GM18868 (cell line): ENCODE data around the gene AK2.
"Not testable (repeated sequence)": the region's sequence is repeated elsewhere in the genome, so short reads cannot be mapped to it uniquely, and the experiment has no call there.

Experiments used
- ATAC-seq: cut with Tn5 transposase; IDR thresholded peaks from one replicate; pipeline ENCODE4 v1.9.1; 2021; ENCODE audit warnings: mild to moderate bottlenecking, moderate library complexity; ENCODE audit not compliant: unreplicated experiment

Gene AK2

DNA sequence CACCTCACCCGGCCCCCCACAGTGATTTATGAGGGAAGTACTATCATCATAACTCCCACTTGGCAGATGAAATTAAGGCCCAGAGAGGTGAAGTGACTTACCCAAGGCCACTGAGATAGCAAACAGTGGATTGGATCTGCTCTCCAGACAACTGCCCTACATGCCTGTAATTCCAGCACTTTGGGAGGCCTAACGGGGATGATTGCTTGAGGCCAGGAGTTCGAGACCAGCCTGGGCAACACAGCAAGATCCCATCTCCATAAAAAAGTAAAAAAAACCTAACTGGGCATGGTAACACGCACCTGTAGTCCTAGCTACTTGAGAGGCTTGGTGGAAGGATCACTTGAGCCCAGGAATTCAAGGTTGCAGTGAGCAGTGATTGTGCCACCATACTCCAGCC lies 57.8 kb downstream of the AK2 start:
- no peak for ATAC-seq

DNA sequence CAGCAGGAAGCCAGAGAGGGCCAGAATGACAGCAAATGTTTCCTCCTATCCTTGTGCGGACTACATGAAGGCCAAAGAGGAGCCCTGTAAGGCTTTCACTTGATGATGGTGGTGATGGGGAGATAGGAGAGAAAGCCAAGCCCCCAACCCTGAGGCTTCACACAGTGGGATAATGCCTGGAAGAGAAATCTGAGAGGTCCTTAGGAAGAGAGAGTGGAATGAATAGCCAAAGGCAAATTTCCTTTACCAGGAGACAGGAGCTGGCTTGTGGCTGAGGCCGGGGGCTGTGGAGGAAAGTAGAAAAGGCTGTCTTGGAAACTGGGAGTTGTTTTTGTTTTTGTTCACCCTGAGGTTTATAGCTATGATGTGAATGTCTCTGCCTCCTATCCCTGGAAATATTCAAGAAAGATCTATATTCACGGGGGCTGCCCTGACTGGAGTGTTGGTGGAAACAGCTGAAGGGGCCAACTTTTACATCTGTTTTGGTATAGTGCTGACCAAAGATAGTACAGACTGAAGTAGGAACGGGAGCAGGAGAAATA lies 59.1 kb downstream of the AK2 start:
- ATAC-seq = no peak

DNA sequence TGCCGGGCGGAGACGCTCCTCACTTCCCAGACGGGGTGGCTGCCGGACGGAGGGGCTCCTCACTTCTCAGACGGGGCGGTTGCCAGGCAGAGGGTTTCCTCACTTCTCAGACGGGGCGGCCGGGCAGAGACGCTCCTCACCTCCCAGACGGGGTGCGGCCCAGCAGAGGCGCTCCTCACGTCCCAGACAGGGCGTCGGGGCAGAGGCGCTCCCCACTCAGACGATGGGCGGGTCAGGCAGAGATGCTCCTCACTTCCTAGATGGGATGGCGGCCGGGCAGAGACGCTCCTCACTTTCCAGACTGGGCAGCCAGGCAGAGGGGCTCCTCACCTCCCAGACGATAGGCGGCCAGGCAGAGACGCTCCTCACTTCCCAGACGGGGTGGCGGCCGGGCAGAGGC lies 61.6 kb downstream of the AK2 start:
- ATAC-seq = not testable (repeated sequence)

DNA sequence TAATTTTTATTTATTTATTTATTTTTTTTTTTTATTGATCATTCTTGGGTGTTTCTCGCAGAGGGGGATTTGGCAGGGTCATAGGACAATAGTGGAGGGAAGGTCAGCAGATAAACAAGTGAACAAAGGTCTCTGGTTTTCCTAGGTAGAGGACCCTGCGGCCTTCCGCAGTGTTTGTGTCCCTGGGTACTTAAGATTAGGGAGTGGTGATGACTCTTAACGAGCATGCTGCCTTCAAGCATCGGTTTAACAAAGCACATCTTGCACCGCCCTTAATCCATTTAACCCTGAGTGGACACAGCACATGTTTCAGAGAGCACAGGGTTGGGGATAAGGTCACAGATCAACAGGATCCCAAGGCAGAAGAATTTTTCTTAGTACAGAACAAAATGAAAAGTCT lies 63.2 kb downstream of the AK2 start:
- ATAC-seq = not testable (repeated sequence)

DNA sequence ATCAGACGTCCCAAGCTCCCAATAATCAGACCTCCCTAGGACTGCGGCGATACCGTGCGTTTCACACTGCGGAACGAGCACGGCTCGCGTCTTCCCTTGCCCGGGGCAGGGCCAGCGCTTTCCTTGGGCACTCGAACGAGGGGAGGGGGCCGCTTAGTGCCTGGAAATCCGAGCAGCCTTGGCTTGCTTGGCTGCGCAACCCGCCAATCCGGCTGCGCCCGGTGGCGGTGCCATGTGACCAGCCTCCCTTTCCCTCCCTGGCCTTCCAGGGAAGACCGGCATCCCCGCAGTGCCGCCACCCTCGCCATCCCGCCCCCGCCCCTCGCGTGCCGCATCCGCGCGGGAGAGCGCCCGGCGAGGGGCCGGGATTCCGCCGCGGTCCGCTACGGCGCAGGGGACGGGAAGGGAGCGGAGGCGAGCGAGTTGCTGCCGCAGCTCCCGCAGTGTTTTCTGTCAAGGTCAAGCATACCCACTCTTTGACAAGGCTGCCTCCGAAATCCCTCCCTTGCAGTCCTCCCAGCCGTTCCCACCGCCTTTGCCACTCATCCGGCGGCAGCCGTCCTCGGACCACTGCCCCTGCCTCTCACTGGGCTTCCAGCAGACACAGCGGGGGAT lies 63.8 kb downstream of the AK2 start:
- ATAC-seq = no peak

DNA sequence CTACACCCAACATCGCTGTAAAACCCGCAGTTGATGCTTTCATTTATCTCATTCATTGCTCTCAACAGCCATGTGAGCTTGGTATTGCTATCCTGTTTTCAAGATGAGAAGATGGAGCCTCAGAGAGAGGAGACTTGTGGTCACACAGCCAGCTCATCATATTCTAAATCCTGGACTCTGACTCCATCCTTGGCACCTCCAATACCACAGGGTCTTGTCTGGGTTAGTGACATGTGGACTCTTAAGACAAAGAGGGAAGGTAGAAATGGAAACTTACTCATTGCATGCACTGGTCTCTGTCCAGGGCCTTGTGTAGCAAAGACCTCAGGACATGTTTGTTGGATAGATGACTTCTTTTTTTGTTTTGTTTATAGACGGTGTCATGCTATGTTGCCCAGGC lies 65.1 kb downstream of the AK2 start:
- no peak for ATAC-seq

DNA sequence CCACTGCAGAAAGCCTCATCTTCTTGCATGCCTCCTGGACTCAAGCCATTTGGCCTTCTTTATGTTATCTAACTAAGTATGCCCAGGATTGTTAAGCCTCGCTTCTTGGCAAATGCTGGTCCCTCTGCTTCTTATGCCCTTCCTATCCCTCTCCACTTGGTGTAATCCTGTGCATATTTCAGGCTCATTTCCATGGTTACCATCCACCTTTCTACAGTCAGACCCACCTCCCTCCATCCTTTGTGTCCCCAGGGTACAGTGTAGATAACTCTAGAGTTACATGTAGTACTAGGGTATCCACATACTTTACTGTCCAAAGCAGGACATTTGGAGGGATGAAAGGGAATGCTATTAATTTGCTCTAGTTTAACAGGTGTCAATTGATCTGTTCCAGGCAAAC lies 65.5 kb downstream of the AK2 start:
- no peak for ATAC-seq

DNA sequence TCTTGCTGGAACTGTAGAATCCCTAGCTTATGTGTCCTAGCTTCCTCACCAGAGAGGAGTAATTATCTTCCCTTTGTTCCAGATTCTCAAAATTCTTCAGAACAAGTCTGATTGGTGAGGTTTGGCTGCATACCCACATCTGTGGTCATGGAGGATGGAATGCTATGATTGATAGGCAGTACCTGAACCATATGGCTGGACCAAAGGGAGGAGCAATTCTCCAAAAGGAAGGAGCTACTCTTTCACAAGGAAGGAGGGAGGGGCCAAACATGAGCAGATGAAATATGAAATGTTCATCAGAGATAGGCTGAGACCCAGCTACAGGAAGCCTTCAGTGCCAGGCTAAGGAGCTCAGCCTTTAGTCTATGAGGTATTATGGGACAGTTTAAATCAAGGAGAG lies 67.1 kb downstream of the AK2 start:
- no peak for ATAC-seq

DNA sequence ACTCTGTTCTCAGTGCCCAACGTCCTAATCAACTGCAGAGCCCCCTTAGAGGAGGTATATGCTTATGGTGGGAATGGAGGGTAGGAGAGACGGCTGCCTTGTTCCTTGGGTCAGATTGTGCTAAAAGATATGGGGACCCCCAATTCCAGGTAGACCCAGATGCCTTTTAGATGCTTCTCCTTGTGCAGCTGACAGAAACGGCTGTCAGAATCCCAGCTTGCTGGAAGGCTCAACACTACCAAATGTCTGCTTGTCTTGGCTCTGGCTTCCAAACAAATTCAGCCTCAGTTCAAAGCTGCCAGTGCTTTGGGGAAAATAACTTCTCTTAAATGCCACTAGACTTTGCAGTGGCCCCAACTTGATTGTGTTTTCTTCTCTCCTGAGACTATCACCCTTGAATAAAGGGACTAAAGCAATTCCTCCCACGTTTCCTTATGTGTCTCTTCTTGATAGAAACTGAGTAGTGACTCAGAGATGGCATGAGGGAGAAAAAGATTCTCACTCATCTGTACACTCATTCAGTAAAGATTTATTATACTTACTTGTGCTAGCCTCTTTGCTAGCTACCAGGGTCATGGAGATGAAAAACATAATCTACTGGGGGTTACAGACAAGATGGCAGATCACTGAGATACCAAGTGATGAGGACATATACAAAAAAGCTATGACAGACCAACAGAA lies 68.7 kb downstream of the AK2 start:
- ATAC-seq = no peak

DNA sequence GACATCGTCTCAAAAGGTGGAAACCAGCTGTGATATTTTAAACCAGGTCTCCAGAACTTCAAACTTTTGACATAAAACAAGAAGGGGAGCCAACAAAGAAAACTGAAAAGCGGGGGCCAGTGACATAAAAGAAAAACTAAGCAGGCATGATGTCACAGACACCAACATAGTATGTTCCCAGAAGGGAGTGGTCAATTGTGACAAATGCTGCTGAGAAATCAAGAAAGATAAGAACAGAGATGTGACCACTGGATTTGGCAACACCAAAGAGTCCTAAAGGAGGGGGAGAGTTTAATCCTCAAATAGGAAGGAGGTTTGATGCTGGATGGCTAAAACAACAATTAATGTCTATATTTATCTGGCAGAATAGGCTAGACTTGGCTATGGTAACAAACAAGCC lies 69.8 kb downstream of the AK2 start:
- no peak for ATAC-seq

DNA sequence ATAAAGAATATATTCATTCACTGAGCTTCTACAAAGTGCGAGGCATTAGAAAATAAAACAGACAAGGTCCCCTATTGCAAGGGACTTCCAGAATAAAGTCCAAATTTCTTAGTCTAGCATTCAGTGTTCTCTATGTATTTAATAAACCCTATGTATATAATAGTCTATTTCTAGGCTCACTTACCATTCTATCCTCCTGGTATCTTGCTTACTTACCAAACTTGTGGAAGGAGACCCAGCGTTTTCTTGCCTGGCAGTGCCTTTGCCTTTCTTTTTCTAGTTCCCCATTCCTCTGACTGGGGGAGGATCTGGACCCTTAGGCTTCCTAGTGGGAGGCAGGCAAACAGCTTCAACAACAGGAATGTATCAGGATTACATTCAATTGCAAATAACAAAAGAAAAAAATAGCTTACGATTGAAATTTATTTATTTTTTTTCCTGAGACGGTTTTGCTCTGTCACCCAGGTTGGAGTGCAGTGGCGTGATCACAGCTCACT lies 71.4 kb downstream of the AK2 start:
- no peak for ATAC-seq

DNA sequence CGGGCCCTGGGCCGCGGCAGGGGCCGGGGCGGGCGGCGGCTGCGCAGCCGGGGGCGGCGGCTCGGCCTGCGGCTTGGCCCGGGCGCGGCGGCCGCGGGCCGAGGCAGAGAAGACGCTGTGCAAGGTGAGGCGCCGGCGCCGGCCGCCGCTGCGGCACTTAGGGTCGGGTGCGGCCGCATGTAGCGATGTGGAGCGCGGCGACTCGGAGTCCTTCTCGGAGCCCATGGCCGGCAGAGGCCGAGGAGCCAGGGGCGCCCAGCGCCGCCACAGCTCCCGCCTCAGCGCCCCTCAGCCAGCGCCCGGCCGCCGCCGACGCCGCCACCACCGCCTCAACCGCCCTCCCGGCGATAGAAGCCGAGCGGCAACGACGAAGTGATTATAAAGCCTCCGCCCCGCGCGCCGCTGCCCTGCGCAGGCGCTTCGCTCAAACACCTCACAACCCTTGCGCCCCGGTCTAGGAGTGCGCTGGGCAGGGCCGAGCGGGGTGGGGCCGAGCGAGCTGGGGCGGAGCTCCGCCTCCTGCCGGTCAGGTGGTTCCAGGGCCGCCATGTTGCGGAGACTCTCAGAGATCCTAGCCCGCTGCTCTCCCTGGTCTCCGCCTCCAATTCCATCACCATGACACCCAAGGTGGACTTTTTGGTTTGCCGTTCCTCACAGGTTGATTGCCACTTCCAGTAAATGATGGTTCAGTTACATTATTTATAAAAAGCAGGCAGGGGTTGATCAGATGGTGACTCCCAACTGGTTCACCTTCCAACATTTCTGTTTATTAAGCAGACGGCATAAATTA lies 72.0 kb downstream of the AK2 start, which contains the start of gene RNF19B:
Gene RNF19B, minus strand, starts transcription at position 349 of the 790 bp plus-strand sequence. Its CDS starts 124 bp downstream, at position 225.
- ATAC-seq = peak; percentile 88

DNA sequence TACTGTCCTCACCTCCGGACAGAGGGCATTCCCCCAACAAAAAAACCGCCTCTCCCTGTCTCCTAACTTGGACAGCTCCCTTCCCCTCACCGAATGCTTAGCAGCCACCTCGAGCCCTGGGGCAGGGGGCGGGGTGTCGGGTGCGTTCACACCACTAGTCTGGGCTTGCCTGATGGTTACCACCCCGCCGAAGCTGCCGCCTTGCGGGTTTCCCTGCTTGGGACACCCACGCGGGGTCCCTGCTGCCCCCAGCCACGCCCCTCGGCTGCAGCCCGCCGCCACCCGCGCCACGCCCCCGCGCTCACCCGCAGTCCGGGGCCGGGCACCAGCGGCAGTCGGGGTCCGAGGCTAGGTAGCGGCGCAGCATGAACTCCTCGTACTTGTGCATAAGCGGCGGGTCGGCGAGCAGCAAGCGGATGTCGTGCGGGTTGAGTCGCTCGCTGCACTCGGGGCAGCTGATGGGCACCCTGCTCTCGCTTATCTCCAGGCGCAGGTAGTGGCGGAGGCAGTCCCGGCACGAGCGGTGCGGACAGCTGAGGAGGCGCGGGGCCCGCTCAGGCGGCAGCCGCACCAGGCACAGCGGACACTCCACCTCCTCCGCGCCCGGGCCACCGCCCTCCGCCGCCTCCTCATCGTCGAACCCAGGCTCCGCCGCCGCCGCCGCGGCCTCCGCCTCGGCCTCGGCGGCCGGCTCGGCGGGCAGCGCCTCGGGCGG lies 72.8 kb downstream of the AK2 start:
- peak; percentile 15 for ATAC-seq

DNA sequence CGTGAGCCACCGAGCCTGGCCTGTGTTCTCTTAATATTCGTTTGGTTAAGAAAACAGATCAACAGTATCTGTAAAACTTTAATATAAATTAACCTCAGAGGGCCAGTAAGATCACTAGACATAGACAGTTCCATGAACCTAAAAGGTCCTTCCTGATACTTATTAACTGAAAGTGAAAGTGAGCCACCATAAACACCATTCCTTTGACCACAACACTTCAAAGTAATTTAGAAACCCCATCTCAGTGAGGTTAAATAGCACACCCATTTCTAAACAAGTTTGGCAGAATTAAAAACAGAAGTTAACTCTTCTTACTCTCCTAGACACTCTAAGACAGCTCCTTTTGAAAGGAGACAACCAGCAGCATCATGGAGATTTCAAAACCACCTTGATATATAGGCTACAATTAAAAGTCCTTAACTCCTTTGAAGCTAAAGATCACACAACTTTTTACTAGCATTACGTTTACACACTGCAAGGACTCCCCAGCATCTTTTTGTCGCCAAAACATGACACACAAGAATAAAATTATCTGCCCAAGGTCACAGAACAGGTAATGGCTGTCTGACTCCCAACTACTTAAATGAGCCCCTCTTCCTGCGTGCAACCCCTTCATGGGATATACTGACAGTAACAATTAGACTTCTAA lies 74.3 kb downstream of the AK2 start:
- no peak for ATAC-seq

DNA sequence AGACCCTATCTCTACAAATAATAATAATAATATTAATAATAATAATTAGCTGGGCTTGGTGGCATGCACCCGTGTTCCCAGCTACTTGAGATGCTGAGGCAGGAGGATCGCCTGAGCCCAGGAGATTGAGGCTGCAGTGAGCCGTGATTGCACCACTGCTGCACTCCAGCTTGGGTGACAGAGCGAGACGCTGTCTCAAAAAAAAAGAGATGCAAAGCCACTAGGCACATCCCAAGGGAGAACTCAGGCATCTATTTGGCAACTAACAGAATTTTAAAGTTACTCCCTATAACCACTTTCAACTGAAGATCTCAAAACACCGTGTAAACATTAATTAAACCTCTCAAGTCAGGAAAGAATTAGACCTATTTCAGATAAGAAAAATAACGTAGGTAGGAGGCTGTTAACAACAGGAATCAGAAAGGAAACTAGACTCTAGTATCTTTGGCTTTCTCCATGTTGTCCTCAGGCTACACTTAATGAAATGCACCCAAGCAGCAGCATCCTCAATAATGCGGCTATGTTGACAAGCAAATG lies 75.8 kb downstream of the AK2 start:
- ATAC-seq = no peak

DNA sequence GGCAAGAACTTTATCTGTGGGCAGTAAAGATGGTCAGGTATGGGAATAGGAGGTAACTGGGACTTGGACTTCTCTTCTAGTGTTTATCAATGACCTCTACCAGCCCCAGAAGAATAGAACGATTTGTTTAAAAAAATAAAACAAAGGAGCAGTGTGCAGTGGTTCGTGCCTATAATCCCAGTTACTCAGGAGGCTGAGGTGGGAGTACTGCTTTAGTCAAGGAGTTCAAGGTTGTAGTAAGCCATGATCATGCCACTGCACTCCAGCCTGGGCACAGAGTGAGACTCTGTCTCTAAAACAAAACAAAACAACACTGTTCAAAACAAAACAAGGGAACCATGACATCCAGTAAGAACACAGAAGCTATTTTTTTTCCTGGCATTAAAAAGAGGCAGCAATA lies 76.3 kb downstream of the AK2 start:
- no peak for ATAC-seq

DNA sequence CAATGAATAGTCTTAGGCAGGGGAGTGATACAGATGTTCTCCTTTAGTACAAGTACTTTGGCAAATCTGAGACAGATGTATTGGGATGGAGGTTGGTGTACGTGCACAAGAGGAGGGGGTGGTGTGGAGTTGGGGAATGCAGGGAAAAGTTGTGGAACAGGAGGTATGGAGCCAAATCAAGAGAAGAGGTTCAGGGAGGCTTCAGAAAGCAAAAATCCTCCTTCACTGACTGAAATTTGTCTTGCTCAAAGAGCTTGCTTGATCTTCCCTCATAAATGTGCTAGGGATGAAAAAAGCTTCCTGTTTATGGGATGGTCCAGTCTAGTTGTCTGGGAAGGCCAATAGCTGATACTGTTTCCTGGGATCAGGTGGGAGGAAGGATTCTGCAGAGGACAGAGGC lies 77.9 kb downstream of the AK2 start:
- ATAC-seq = no peak
